ENCODE data around the gene FAM3A. TPM values are rescaled to one million over a fixed set of nuclear protein-coding genes. Genes with fewer than 3 reads are reported as not detected.

Gene FAM3A
- total and polyA plus RNA-seq, 10 of the 15 experiments (the other 5 are each of a cell fraction or from before 2014, with no cell fraction given) = 0.29 to 21.1 (median 11.4) TPM

- TF ChIP-seq PRDM15 (CRISPR knock-in tag; IDR thresholded peaks at IDR 0.05) (no peak), ZNF687 (IDR thresholded peaks at IDR 0.05) (no peak), EP300 (IDR thresholded peaks at IDR 0.05; ENCODE audit: borderline replicate concordance in 1 of 2, control insufficient read depth in 1 of 2, low read depth in 2 of 2, low read length in 2 of 2) (no peak)
Observed at GRCh38 chrX:154483325-154483724, 32.7 kb downstream of the FAM3A start (continued).
